DMS114 treated with DMSO at 0.1 percent for 48 hours (cell line): ENCODE data around the gene MCM3AP.

ENCODE experiments used
- DNase-seq: peaks from one replicate; lab custom pipeline; 2025; ENCODE audit not compliant: unreplicated experiment; lab: John Stamatoyannopoulos, UW

The MCM3AP gene

GRCh38 chr21:46218906-46219590 is 66.4 kb downstream of the MCM3AP start:
- DNase-seq = no peak

- DNase-seq = no peak
Observed at GRCh38 chr21:46217511-46218196, 67.8 kb downstream of the MCM3AP start.

GRCh38 chr21:46216132-46216747 is 69.2 kb downstream of the MCM3AP start:
- DNase-seq = no peak

- no peak for DNase-seq
Observed at GRCh38 chr21:46215436-46216131, 69.8 kb downstream of the MCM3AP start.

GRCh38 chr21:46214478-46215340 is 70.7 kb downstream of the MCM3AP start:
- no peak for DNase-seq

GRCh38 chr21:46213620-46214286 is 71.7 kb downstream of the MCM3AP start:
- DNase-seq = no peak

- DNase-seq = no peak
Observed at GRCh38 chr21:46212721-46213484, 72.5 kb downstream of the MCM3AP start.

- no peak for DNase-seq
Observed at GRCh38 chr21:46211786-46212720, 73.4 kb downstream of the MCM3AP start.

- DNase-seq = no peak
Observed at GRCh38 chr21:46211376-46211775, 74.0 kb downstream of the MCM3AP start.

GRCh38 chr21:46210378-46211136 is 74.9 kb downstream of the MCM3AP start:
- no peak for DNase-seq

- no peak for DNase-seq
Observed at GRCh38 chr21:46208761-46209721, 76.4 kb downstream of the MCM3AP start.

- DNase-seq = no peak
Observed at GRCh38 chr21:46207920-46208591, 77.4 kb downstream of the MCM3AP start.

GRCh38 chr21:46207006-46207919 is 78.1 kb downstream of the MCM3AP start:
- DNase-seq = no peak

- DNase-seq = no peak
Observed at GRCh38 chr21:46206163-46207005, 79.0 kb downstream of the MCM3AP start.
